Panc1 (cell line): ENCODE data around the gene DCK.

Experiments
- SIN3A ChIP-seq: IDR thresholded peaks from 2 replicates; pipeline ENCODE4 v1.6.1; 2012; ENCODE audit warnings: low read depth, mild to moderate bottlenecking, low read length, moderate library complexity, borderline replicate concordance; ENCODE audit not compliant: insufficient read depth
- TF ChIP-seq, protein P1 (sequence below): fragments of 450-650 bp; IDR thresholded peaks from 2 replicates; pipeline ENCODE4 v1.5.1; 2017; ENCODE audit warnings: mild to moderate bottlenecking
- TF ChIP-seq, protein P2 (sequence below), 2 experiments: IDR thresholded peaks; 2 replicates each; pipeline ENCODE4 v1.6.1; 2011 to 2012; ENCODE audit warnings: low read depth in 2 of 2, control low read depth in 1 of 2, low read length in 1 of 2, mild to moderate bottlenecking in 1 of 2, moderate library complexity in 1 of 2; ENCODE audit not compliant: insufficient read depth in 1 of 2

DNA sequence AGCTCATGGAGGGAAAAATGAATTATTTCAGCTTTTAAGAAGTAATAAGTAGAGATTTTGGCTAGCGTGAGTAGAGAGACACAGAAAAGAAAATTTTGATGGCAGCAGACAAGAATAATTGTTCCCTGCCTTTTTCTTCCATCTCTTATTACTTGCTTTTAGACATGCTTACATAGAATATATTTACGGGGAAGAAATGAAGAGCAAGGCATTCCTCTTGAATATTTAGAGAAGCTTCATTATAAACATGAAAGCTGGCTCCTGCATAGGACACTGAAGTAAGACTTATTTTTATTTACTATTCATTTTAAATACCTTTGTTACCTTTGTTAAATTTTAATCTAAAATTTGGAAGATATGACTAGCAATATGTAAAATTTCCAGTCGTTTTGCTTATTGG lies 32.2 kb downstream of the DCK start:
- TF ChIP-seq, protein P1, sequence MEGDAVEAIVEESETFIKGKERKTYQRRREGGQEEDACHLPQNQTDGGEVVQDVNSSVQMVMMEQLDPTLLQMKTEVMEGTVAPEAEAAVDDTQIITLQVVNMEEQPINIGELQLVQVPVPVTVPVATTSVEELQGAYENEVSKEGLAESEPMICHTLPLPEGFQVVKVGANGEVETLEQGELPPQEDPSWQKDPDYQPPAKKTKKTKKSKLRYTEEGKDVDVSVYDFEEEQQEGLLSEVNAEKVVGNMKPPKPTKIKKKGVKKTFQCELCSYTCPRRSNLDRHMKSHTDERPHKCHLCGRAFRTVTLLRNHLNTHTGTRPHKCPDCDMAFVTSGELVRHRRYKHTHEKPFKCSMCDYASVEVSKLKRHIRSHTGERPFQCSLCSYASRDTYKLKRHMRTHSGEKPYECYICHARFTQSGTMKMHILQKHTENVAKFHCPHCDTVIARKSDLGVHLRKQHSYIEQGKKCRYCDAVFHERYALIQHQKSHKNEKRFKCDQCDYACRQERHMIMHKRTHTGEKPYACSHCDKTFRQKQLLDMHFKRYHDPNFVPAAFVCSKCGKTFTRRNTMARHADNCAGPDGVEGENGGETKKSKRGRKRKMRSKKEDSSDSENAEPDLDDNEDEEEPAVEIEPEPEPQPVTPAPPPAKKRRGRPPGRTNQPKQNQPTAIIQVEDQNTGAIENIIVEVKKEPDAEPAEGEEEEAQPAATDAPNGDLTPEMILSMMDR: no peak
- TF ChIP-seq, protein P2, sequence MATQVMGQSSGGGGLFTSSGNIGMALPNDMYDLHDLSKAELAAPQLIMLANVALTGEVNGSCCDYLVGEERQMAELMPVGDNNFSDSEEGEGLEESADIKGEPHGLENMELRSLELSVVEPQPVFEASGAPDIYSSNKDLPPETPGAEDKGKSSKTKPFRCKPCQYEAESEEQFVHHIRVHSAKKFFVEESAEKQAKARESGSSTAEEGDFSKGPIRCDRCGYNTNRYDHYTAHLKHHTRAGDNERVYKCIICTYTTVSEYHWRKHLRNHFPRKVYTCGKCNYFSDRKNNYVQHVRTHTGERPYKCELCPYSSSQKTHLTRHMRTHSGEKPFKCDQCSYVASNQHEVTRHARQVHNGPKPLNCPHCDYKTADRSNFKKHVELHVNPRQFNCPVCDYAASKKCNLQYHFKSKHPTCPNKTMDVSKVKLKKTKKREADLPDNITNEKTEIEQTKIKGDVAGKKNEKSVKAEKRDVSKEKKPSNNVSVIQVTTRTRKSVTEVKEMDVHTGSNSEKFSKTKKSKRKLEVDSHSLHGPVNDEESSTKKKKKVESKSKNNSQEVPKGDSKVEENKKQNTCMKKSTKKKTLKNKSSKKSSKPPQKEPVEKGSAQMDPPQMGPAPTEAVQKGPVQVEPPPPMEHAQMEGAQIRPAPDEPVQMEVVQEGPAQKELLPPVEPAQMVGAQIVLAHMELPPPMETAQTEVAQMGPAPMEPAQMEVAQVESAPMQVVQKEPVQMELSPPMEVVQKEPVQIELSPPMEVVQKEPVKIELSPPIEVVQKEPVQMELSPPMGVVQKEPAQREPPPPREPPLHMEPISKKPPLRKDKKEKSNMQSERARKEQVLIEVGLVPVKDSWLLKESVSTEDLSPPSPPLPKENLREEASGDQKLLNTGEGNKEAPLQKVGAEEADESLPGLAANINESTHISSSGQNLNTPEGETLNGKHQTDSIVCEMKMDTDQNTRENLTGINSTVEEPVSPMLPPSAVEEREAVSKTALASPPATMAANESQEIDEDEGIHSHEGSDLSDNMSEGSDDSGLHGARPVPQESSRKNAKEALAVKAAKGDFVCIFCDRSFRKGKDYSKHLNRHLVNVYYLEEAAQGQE (IDR thresholded peaks at IDR 0.05; ENCODE audit: insufficient read depth in 1 of 2, low read depth in 2 of 2, low read length in 1 of 2): no peak
- no peak for TF ChIP-seq SIN3A
